ENCODE data around the gene GJB4. TPM values are rescaled to one million over a fixed set of nuclear protein-coding genes. Genes with fewer than 3 reads are reported as not detected.
"Not testable (repeated sequence)": the region's sequence is repeated elsewhere in the genome, so short reads cannot be mapped to it uniquely, and the experiment has no call there.

GJB4 gene
- polyA plus RNA-seq, 6 donors from 2014 or later = not detected

DNA sequence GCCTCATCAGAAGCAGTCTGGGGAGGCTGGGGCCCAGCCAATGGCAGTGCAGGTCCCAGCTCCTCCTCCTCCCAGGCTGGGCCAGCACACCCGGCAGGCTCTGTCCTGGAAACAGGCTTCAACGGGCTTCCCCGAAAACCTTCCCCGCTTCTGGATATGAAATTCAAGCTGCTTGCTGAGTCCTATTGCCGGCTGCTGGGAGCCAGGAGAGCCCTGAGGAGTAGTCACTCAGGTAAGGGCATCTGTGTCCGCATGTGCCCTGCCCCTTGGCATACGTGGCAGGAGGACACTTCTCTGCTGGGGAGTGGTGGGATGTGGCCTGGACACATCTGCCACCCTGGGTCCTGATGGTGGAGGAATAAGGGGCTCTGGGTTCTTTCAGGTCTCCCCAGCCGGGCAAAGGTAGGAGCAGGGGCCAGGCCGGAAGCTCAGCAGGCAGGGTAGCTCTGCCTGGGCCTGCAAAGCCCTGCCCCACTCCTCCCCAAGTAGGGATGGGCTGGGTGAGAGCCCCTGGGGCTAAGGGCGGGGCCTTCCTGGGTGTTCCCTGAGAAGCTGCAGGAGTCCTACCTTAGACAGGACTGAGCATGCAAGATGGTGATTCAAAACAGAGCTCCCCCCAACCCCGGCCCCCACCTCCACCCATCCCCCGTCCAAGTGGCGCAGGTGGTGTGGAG is 4.4 kb upstream of the GJB4 start, which contains the start of gene GJB5:
GJB5 (plus strand) TSS at position 84 of the 674 bp plus-strand sequence. CDS start 2,284 bp downstream, outside the sequence.
- no peak for ATAC-seq (ENCODE audit: low read depth in 2 of 2)
- peaks cover 0 to 3% (median 0%) of the 10 kb centered on the region in 7 donors for H3K9me3 Mint-ChIP-seq
- peak within 1 kb of the TSS in 1 of 6 donors; percentile 0 for H3K27ac Mint-ChIP-seq

GRCh38 chr1:34755961-34756360 is 3.6 kb upstream of the GJB4 start:
- DNase-seq = no peak

More for the DNA sequence above, 4.4 kb upstream of the GJB4 start, which contains the start of gene GJB5:
- Mint-ChIP-seq H3K4me1 (no peaks in the 10 kb centered on the region), H3K4me3 (peak within 1 kb of the TSS in 1 of 8 donors; percentile 77), H3K27me3 (peaks cover 9 to 25% (median 17%) of the 10 kb centered on the region in 3 donors), H3K36me3 (no peaks in the 10 kb centered on the region)
- no peak for DNase-seq

DNA sequence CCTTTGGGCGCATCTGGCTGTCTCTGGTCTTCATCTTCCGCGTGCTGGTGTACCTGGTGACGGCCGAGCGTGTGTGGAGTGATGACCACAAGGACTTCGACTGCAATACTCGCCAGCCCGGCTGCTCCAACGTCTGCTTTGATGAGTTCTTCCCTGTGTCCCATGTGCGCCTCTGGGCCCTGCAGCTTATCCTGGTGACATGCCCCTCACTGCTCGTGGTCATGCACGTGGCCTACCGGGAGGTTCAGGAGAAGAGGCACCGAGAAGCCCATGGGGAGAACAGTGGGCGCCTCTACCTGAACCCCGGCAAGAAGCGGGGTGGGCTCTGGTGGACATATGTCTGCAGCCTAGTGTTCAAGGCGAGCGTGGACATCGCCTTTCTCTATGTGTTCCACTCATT is 2.2 kb upstream of the GJB4 start:
- Mint-ChIP-seq H3K4me1 (no peaks in the 10 kb centered on the region), H3K4me3 (no peak overlapping the region), H3K27ac (no peak overlapping the region), H3K9me3 (peaks cover 0 to 3% (median 0%) of the 10 kb centered on the region in 7 donors), H3K36me3 (no peaks in the 10 kb centered on the region), H3K27me3 (peaks cover 9 to 26% (median 25%) of the 10 kb centered on the region in 3 donors)
- DNase-seq = no peak
- no peak for ATAC-seq (ENCODE audit: low read depth in 2 of 2)

More at GRCh38 chr1:34755961-34756360, 3.6 kb upstream of the GJB4 start:
- Mint-ChIP-seq H3K36me3 (no peaks in the 10 kb centered on the region), H3K4me3 (peak overlapping the region in 1 of 8 donors; percentile 77), H3K4me1 (no peaks in the 10 kb centered on the region), H3K27ac (no peak overlapping the region), H3K9me3 (peaks cover 0 to 3% (median 0%) of the 10 kb centered on the region in 7 donors), H3K27me3 (peaks cover 9 to 23% (median 18%) of the 10 kb centered on the region in 3 donors)
- ATAC-seq (ENCODE audit: low read depth in 2 of 2) = no peak

DNA sequence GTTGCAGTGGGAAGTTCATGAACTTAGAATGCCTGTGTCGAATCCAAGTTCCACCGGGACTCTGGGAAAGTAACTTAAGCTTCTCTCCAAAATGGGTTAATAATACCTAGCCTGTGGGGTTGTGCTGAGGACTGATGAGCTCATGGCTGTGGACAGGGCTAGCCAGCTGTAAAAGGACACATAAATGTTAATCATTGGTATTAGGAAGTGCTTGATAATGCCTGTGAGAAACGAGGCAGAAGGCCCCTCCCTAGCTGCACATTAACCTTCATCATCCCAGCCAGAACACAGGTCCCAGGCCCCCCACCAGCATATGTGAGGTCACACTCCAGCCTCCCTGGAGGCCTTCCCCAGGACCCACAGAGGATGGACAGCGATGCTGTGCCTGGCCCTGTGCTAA is 789 bp upstream of the GJB4 start:
- Mint-ChIP-seq H3K4me3 (no peak overlapping the region), H3K27ac (no peak overlapping the region), H3K9me3 (peaks cover 0 to 3% (median 0%) of the 10 kb centered on the region in 7 donors), H3K4me1 (no peaks in the 10 kb centered on the region), H3K27me3 (peaks cover 12 to 32% (median 30%) of the 10 kb centered on the region in 3 donors), H3K36me3 (no peaks in the 10 kb centered on the region)
- ATAC-seq (ENCODE audit: low read depth in 2 of 2) (no peak), DNase-seq (no peak)

DNA sequence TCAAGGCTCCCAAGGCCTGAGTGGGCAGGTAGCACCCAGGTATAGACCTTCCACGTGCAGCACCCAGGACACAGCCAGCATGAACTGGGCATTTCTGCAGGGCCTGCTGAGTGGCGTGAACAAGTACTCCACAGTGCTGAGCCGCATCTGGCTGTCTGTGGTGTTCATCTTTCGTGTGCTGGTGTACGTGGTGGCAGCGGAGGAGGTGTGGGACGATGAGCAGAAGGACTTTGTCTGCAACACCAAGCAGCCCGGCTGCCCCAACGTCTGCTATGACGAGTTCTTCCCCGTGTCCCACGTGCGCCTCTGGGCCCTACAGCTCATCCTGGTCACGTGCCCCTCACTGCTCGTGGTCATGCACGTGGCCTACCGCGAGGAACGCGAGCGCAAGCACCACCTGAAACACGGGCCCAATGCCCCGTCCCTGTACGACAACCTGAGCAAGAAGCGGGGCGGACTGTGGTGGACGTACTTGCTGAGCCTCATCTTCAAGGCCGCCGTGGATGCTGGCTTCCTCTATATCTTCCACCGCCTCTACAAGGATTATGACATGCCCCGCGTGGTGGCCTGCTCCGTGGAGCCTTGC is 1.7 kb downstream of the GJB4 start:
- H3K4me3 Mint-ChIP-seq = no peak overlapping the region
- ATAC-seq (ENCODE audit: low read depth in 2 of 2) (no peak), DNase-seq (no peak)
- H3K9me3 Mint-ChIP-seq = peaks cover 0 to 3% (median 0%) of the 10 kb centered on the region in 7 donors
- no peaks in the 10 kb centered on the region for H3K36me3 Mint-ChIP-seq
- H3K27me3 Mint-ChIP-seq = peaks cover 12 to 30% (median 26%) of the 10 kb centered on the region in 3 donors
- no peak overlapping the region for H3K27ac Mint-ChIP-seq
- no peaks in the 10 kb centered on the region for H3K4me1 Mint-ChIP-seq

DNA sequence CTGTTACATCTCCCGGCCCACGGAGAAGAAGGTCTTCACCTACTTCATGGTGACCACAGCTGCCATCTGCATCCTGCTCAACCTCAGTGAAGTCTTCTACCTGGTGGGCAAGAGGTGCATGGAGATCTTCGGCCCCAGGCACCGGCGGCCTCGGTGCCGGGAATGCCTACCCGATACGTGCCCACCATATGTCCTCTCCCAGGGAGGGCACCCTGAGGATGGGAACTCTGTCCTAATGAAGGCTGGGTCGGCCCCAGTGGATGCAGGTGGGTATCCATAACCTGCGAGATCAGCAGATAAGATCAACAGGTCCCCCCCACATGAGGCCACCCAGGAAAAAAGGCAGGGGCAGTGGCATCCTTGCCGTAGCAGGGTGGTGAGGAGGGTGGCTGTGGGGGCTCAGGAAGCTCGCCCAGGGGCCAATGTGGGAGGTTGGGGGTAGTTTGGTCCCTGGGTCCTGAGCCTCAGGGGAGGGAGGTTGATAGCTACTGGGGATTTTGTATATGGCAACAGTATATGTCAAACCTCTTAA is 2.3 kb downstream of the GJB4 start:
- no peak overlapping the region for H3K4me3 Mint-ChIP-seq
- no peak overlapping the region for H3K27ac Mint-ChIP-seq
- H3K36me3 Mint-ChIP-seq = no peaks in the 10 kb centered on the region
- ATAC-seq (ENCODE audit: low read depth in 2 of 2) (no peak), DNase-seq (no peak)
- H3K4me1 Mint-ChIP-seq = no peaks in the 10 kb centered on the region
- H3K27me3 Mint-ChIP-seq = peaks cover 12 to 30% (median 26%) of the 10 kb centered on the region in 3 donors
- H3K9me3 Mint-ChIP-seq = peaks cover 0 to 3% (median 0%) of the 10 kb centered on the region in 7 donors

DNA sequence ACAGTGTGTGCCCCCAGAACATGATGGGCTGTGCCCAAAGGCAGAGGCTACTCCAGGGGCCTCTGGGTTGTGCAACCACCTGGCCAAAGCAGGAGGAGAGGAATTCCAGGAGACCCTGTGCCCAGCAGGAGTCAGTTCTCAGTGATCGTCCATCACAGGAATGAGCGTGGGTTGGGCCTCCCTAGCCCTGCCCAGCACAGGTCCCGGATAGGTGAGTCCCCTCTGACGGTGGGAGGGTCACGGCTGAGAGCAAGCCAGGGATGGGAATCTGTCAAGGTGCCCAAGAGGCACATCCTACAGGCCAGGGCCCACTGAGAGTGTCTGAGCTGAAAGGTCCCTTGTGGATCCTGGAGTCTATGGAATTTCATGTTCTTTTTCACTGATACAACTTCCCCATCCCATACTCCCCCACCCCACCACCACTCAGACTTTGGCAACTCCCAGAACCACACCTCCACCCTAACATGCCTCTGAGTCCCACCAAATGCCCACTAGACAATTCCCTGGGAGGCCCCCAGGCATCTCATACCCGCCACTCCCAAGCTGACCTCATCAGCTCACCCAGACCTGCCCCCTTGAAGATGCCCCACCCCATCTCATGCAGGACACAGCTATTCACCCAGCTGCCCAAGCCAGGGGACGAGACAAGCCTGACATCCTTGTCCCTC is 3.1 kb downstream of the GJB4 start:
- Mint-ChIP-seq H3K36me3 (no peaks in the 10 kb centered on the region), H3K4me3 (no peak overlapping the region), H3K27me3 (peaks cover 12 to 29% (median 26%) of the 10 kb centered on the region in 3 donors), H3K9me3 (peaks cover 0 to 3% (median 0%) of the 10 kb centered on the region in 7 donors), H3K27ac (no peak overlapping the region), H3K4me1 (no peaks in the 10 kb centered on the region)
- ATAC-seq (ENCODE audit: low read depth in 2 of 2) = no peak
- DNase-seq = no peak

GRCh38 chr1:34763142-34763781 is 3.7 kb downstream of the GJB4 start:
- Mint-ChIP-seq H3K9me3 (no peaks in the 10 kb centered on the region), H3K27me3 (peaks cover 8 to 26% (median 23%) of the 10 kb centered on the region in 3 donors), H3K27ac (no peak overlapping the region), H3K4me1 (no peaks in the 10 kb centered on the region), H3K36me3 (no peaks in the 10 kb centered on the region), H3K4me3 (no peak overlapping the region)
- no peak for DNase-seq
- no peak for ATAC-seq (ENCODE audit: low read depth in 2 of 2)

DNA sequence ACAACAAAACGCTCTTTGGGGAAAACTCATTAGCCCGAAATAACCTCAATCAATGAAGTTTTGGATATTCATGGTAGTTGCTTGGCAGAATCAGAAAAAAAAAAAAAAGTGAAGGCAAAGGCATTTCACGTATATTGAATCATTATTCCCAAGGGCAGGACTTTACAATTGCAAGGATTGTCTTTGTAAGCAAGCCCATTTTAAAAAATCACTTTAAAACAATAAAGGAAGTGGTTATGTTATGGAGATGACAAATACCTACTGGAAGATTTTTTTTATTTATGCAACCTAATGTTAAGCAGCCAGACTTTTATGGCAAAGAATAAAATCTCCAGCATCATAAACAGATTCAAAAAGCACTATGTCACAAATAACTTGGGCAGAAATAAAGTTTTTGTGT is 9.3 kb downstream of the GJB4 start:
- Mint-ChIP-seq H3K27me3 (no peaks in the 10 kb centered on the region), H3K9me3 (no peaks in the 10 kb centered on the region), H3K4me1 (no peaks in the 10 kb centered on the region), H3K27ac (no peak overlapping the region), H3K4me3 (no peak overlapping the region), H3K36me3 (no peaks in the 10 kb centered on the region)
- DNase-seq (no peak), ATAC-seq (ENCODE audit: low read depth in 2 of 2) (no peak)

GRCh38 chr1:34770891-34771504 is 11.5 kb downstream of the GJB4 start:
- H3K4me3 Mint-ChIP-seq = no peak overlapping the region
- H3K27me3 Mint-ChIP-seq = no peaks in the 10 kb centered on the region
- H3K4me1 Mint-ChIP-seq = no peaks in the 10 kb centered on the region
- H3K27ac Mint-ChIP-seq = no peak overlapping the region
- no peaks in the 10 kb centered on the region for H3K36me3 Mint-ChIP-seq
- no peak for ATAC-seq (ENCODE audit: low read depth in 2 of 2)
- H3K9me3 Mint-ChIP-seq = no peaks in the 10 kb centered on the region
- no peak for DNase-seq

DNA sequence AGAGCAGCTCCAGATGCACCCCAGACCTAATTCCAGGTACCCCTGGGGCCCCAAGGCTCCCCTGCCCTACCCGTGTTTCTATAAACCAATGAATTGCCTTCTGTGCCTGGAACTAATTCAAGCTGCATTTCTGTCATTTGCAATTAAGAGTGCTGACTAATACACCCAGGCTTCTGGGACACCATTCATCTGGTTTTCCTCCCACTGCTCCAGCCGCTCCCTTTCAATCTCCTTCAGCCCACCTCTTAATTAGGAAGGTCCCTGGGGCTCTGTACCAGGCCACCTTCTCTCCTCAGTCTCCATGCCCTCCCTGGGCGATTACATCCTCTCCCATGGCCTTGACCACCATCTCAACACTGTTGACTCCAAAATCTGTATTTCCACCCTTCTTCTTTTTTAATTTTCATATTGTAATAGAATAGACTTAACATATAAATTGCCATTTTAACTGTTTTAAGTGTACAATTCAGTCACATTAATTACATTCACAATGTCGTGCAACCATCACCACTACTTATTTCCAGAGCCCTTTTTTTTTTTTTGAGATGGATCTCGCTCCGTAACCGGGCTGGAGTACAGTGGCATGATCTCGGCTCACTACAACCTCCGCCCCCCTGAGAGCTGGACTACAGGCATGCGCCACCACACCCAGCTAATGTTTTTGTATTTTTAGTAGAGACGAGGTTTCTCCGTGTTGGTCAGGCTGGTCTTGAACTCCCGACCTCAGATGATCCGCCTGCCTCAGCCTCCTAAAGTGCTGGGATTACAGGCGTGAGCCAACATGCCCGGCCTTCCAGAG is 12.2 kb downstream of the GJB4 start:
- Mint-ChIP-seq H3K4me3 (no peak overlapping the region), H3K9me3 (no peaks in the 10 kb centered on the region), H3K4me1 (no peaks in the 10 kb centered on the region), H3K27ac (no peak overlapping the region), H3K36me3 (no peaks in the 10 kb centered on the region), H3K27me3 (no peaks in the 10 kb centered on the region)
- DNase-seq = no peak
- no peak for ATAC-seq (ENCODE audit: low read depth in 2 of 2)

DNA sequence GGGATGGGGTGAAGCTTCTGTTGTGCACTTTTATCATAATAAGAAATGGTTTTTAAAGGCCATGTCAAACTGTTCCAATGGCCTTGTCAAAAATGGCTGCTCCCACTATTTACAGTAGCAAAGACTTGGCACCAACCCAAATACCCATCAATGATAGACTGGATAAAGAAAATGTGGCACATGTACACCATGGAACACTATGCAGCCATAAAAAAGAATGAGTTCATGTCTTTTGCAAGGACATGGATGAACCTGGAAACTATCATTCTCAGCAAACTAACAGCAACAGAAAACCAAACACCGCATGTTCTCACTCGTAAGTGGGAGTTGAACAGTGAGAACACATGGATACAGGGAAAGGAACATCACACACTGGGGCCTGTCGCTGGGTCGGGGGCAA is 13.6 kb downstream of the GJB4 start:
- not testable (repeated sequence) for ATAC-seq (ENCODE audit: low read depth in 2 of 2); DNase-seq; H3K36me3 Mint-ChIP-seq; H3K4me3 Mint-ChIP-seq; H3K9me3 Mint-ChIP-seq; H3K27ac Mint-ChIP-seq; H3K4me1 Mint-ChIP-seq
- H3K27me3 Mint-ChIP-seq = peaks cover 5 to 11% (median 9%) of the 10 kb centered on the region in 3 donors
